ENCODE results near the gene PLXDC1.

The PLXDC1 gene

GRCh38 chr17:39104046-39104445, 47.4 kb downstream of the PLXDC1 start:
- peak; percentile 23 for DNase-seq (ENCODE audit: low read depth)
- TF ChIP-seq, protein P1, sequence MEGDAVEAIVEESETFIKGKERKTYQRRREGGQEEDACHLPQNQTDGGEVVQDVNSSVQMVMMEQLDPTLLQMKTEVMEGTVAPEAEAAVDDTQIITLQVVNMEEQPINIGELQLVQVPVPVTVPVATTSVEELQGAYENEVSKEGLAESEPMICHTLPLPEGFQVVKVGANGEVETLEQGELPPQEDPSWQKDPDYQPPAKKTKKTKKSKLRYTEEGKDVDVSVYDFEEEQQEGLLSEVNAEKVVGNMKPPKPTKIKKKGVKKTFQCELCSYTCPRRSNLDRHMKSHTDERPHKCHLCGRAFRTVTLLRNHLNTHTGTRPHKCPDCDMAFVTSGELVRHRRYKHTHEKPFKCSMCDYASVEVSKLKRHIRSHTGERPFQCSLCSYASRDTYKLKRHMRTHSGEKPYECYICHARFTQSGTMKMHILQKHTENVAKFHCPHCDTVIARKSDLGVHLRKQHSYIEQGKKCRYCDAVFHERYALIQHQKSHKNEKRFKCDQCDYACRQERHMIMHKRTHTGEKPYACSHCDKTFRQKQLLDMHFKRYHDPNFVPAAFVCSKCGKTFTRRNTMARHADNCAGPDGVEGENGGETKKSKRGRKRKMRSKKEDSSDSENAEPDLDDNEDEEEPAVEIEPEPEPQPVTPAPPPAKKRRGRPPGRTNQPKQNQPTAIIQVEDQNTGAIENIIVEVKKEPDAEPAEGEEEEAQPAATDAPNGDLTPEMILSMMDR (conservative IDR thresholded peaks at IDR 0.05; ENCODE audit: control insufficient read depth, insufficient read depth, low read depth, low read length), result no peak
- H3K4me3 ChIP-seq (ENCODE audit: control insufficient read depth, low read depth, low read length), result no peak overlapping the region

DNA sequence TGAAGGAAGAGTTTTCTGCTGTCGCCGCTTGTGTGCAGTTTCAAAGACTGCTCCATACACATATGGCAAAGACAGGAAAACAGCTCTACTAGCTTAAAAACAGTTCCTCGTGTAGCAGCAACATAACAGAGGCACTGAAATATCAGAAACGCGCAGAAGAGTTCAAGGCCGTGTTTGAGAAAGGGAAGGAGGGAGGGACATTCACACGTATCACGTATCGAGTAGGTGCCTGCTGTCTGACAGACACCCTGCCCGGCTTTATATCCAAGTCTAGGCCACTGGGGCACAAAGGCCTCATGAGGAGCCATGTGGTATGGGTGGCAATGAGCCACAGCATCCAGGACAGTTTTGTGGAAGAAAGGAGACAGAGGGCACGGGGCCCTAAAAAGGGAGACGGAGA, 50.3 kb downstream of the PLXDC1 start:
- TF ChIP-seq, protein P1 (conservative IDR thresholded peaks at IDR 0.05; ENCODE audit: control insufficient read depth, insufficient read depth, low read depth, low read length), result no peak
- H3K4me3 ChIP-seq (ENCODE audit: control insufficient read depth, low read depth, low read length), result no peak overlapping the region
- no peak for DNase-seq (ENCODE audit: low read depth)

DNA sequence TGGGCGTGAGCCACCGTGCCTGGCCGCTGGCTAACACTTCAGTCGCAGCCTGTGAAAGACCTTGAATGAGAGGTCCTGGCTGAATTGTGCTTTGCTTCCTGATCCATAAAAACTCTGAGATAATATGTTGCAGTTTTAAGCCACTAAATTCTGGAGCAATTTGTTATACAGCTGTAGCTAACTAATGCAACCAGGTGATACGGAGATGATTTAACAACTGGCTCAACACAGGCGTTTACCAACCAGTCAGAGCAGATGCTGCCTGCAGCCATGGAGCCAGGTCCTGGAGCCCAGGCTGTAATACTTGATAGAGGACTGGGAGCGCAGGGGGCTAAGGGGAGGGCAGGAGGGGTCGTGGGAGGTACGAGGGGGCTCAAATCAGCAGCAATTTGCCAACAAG, 50.9 kb downstream of the PLXDC1 start:
- DNase-seq (ENCODE audit: low read depth), result no peak
- TF ChIP-seq, protein P1 (conservative IDR thresholded peaks at IDR 0.05; ENCODE audit: control insufficient read depth, insufficient read depth, low read depth, low read length), result no peak
- H3K4me3 ChIP-seq (ENCODE audit: control insufficient read depth, low read depth, low read length), result no peak overlapping the region

- TF ChIP-seq, protein P1 (conservative IDR thresholded peaks at IDR 0.05; ENCODE audit: control insufficient read depth, insufficient read depth, low read depth, low read length), result no peak
- H3K4me3 ChIP-seq (ENCODE audit: control insufficient read depth, low read depth, low read length), result no peak overlapping the region
- DNase-seq (ENCODE audit: low read depth), result peak; percentile 70
Observed at GRCh38 chr17:39099663-39100286, 51.7 kb downstream of the PLXDC1 start.

GRCh38 chr17:39098588-39098987, 52.8 kb downstream of the PLXDC1 start:
- TF ChIP-seq, protein P1 (conservative IDR thresholded peaks at IDR 0.05; ENCODE audit: control insufficient read depth, insufficient read depth, low read depth, low read length), result no peak
- no peak overlapping the region for H3K4me3 ChIP-seq (ENCODE audit: control insufficient read depth, low read depth, low read length)
- DNase-seq (ENCODE audit: low read depth), result no peak

DNA sequence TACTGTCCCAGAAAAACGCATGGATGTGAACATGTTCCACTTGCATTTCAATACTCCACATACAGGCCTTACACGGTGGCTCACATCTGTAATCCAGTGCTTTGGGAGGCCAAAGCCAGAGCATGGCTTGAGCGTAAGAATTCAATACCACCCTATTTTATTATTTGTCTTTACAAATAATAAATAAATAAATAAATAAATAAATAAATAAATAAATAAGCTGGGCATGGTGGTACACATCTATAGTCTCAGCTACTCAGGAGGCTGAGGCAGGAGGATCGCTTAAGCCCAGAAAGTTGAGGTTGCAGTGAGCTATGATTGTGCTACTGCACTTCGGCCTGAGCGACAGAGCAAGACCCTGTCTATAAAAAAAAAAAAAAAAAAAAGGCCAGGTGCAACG, 53.9 kb downstream of the PLXDC1 start:
- H3K4me3 ChIP-seq (ENCODE audit: control insufficient read depth, low read depth, low read length), result no peak overlapping the region
- no peak for DNase-seq (ENCODE audit: low read depth)
- TF ChIP-seq, protein P1 (conservative IDR thresholded peaks at IDR 0.05; ENCODE audit: control insufficient read depth, insufficient read depth, low read depth, low read length), result no peak

GRCh38 chr17:39097150-39097519, 54.3 kb downstream of the PLXDC1 start:
- DNase-seq (ENCODE audit: low read depth), result no peak
- TF ChIP-seq, protein P1 (conservative IDR thresholded peaks at IDR 0.05; ENCODE audit: control insufficient read depth, insufficient read depth, low read depth, low read length), result no peak
- no peak overlapping the region for H3K4me3 ChIP-seq (ENCODE audit: control insufficient read depth, low read depth, low read length)

Data from fibroblast of mammary gland (primary cell).